Measurements from ENCODE around the gene ASB18.

ASB18 gene

GRCh38 chr2:236175548-236176150 lies 88.6 kb downstream of the ASB18 start:
- DNase-seq (ENCODE audit: low read depth, low spot score) = no peak

- no peak for DNase-seq (ENCODE audit: low read depth, low spot score)
These were observed 90.2 kb downstream of the ASB18 start for GRCh38 chr2:236173729-236174607.

GRCh38 chr2:236173036-236173728 lies 91.0 kb downstream of the ASB18 start:
- no peak for DNase-seq (ENCODE audit: low read depth, low spot score)

GRCh38 chr2:236172255-236173035 lies 91.8 kb downstream of the ASB18 start:
- no peak for DNase-seq (ENCODE audit: low read depth, low spot score)

GRCh38 chr2:236171680-236172254 lies 92.4 kb downstream of the ASB18 start:
- no peak for DNase-seq (ENCODE audit: low read depth, low spot score)

- no peak for DNase-seq (ENCODE audit: low read depth, low spot score)
These were observed 93.0 kb downstream of the ASB18 start for GRCh38 chr2:236171181-236171679.

GRCh38 chr2:236170590-236171165 lies 93.5 kb downstream of the ASB18 start:
- DNase-seq (ENCODE audit: low read depth, low spot score) = no peak

GRCh38 chr2:236169741-236170589 lies 94.2 kb downstream of the ASB18 start:
- no peak for DNase-seq (ENCODE audit: low read depth, low spot score)

- no peak for DNase-seq (ENCODE audit: low read depth, low spot score)
These were observed 95.0 kb downstream of the ASB18 start for GRCh38 chr2:236169151-236169721.

- DNase-seq (ENCODE audit: low read depth, low spot score) = no peak
These were observed 95.8 kb downstream of the ASB18 start, which contains the start of gene GBX2 for GRCh38 chr2:236168110-236169080. Gene GBX2, minus strand, starts transcription at chr2:236168386. Its CDS starts 415 bp downstream, at chr2:236167971.

GRCh38 chr2:236167297-236168109 lies 96.7 kb downstream of the ASB18 start:
- no peak for DNase-seq (ENCODE audit: low read depth, low spot score)

GRCh38 chr2:236166796-236167296 lies 97.4 kb downstream of the ASB18 start:
- no peak for DNase-seq (ENCODE audit: low read depth, low spot score)

- no peak for DNase-seq (ENCODE audit: low read depth, low spot score)
These were observed 98.1 kb downstream of the ASB18 start for GRCh38 chr2:236165842-236166795.

GRCh38 chr2:236164925-236165841 lies 99.0 kb downstream of the ASB18 start:
- no peak for DNase-seq (ENCODE audit: low read depth, low spot score)

All from activated naive CD8-positive, alpha-beta T cell treated with anti-CD3 and anti-CD28 coated beads, Interleukin-2, amount 50 U/mL, for 16 hours (primary cell).